Measurements from ENCODE around the gene CCDC148.
"Not testable (repeated sequence)": the region's sequence is repeated elsewhere in the genome, so short reads cannot be mapped to it uniquely, and the experiment has no call there.

CCDC148 gene

GRCh38 chr2:158357699-158358098 lies 98.9 kb downstream of the CCDC148 start:
- no peak for DNase-seq (ENCODE audit: low spot score)
- no peak for TF ChIP-seq CTCF (IDR thresholded peaks at IDR 0.05; ENCODE audit: extremely low read depth, missing control alignments)

- DNase-seq (ENCODE audit: low spot score): no peak
- TF ChIP-seq CTCF (IDR thresholded peaks at IDR 0.05; ENCODE audit: extremely low read depth, missing control alignments): no peak
These were observed 99.4 kb downstream of the CCDC148 start for GRCh38 chr2:158357122-158357521.

GRCh38 chr2:158351466-158351816 lies 105.1 kb downstream of the CCDC148 start:
- DNase-seq (ENCODE audit: low spot score): not testable (repeated sequence)

GRCh38 chr2:158350751-158351465 lies 105.6 kb downstream of the CCDC148 start:
- DNase-seq (ENCODE audit: low spot score): not testable (repeated sequence)

GRCh38 chr2:158346032-158346431 lies 110.5 kb downstream of the CCDC148 start:
- no peak for TF ChIP-seq CTCF (IDR thresholded peaks at IDR 0.05; ENCODE audit: extremely low read depth, missing control alignments)
- DNase-seq (ENCODE audit: low spot score): no peak

GRCh38 chr2:158339513-158339912 lies 117.0 kb downstream of the CCDC148 start:
- TF ChIP-seq CTCF (IDR thresholded peaks at IDR 0.05; ENCODE audit: extremely low read depth, missing control alignments): no peak
- DNase-seq (ENCODE audit: low spot score): no peak

- no peak for TF ChIP-seq CTCF (IDR thresholded peaks at IDR 0.05; ENCODE audit: extremely low read depth, missing control alignments)
- no peak for DNase-seq (ENCODE audit: low spot score)
These were observed 119.5 kb downstream of the CCDC148 start for GRCh38 chr2:158337018-158337417.

- not testable (repeated sequence) for DNase-seq (ENCODE audit: low spot score)
These were observed 124.8 kb downstream of the CCDC148 start for GRCh38 chr2:158331799-158332198.

- DNase-seq (ENCODE audit: low spot score): no peak
- TF ChIP-seq CTCF (IDR thresholded peaks at IDR 0.05; ENCODE audit: extremely low read depth, missing control alignments): no peak
These were observed 130.7 kb downstream of the CCDC148 start for GRCh38 chr2:158325782-158326340.

Data from GM20000 (cell line).